ENCODE results near the gene KDSR. TPM values are rescaled to one million over a fixed set of nuclear protein-coding genes. Genes with fewer than 3 reads are reported as not detected.

Gene KDSR
- total and polyA plus RNA-seq, 2 experiments from 2014 or later: 26.5 to 50.7 TPM

- Histone ChIP-seq H3K4me3 (no peak overlapping the region), H3K27ac (no peak overlapping the region), H4K20me1 (ENCODE audit: insufficient read depth, poor library complexity, severe bottlenecking) (no peaks in the 10 kb centered on the region), H3K27me3 (no peaks in the 10 kb centered on the region), H3K9me2 (replicated peaks; ENCODE audit: insufficient read depth) (no peaks in the 10 kb centered on the region), H3K4me2 (no peak overlapping the region), H2AFZ (no peak overlapping the region), H3K9me3 (ENCODE audit: low read depth) (no peaks in the 10 kb centered on the region), H3K79me2 (no peaks in the 10 kb centered on the region), H3K4me1 (ENCODE audit: insufficient read depth) (no peaks in the 10 kb centered on the region), H3K36me3 (replicated peaks; ENCODE audit: insufficient read depth, low read depth) (no peaks in the 10 kb centered on the region)
- 94% methylated on average over 1 of the region's 1 CpG for WGBS (ENCODE audit: low lambda C conversion rate, missing lambda C conversion rate)
- no peak for DNase-seq (ENCODE audit: low spot score)
- TF ChIP-seq CTCF (IDR thresholded peaks at IDR 0.05; ENCODE audit: poor library complexity) (no peak), EZH2phosphoT487 (IDR thresholded peaks at IDR 0.05; ENCODE audit: low read depth, severe bottlenecking, unreplicated experiment) (no peak), EZH2 (IDR thresholded peaks at IDR 0.05; ENCODE audit: borderline replicate concordance) (no peak)
Measured at GRCh38 chr18:63395503-63395902, 28.5 kb upstream of the KDSR start.

- 97% methylated on average over 3 of the region's 3 CpGs for WGBS (ENCODE audit: low lambda C conversion rate, missing lambda C conversion rate)
- H3K27ac ChIP-seq: no peak overlapping the region
- H3K4me2 ChIP-seq: no peak overlapping the region
- H3K27me3 ChIP-seq: no peaks in the 10 kb centered on the region
- no peak overlapping the region for H3K4me3 ChIP-seq
- no peak for DNase-seq (ENCODE audit: low spot score)
- H3K36me3 ChIP-seq (replicated peaks; ENCODE audit: insufficient read depth, low read depth): no peaks in the 10 kb centered on the region
- no peaks in the 10 kb centered on the region for H3K9me3 ChIP-seq (ENCODE audit: low read depth)
- H4K20me1 ChIP-seq (ENCODE audit: insufficient read depth, poor library complexity, severe bottlenecking): no peaks in the 10 kb centered on the region
- H2AFZ ChIP-seq: no peak overlapping the region
- no peaks in the 10 kb centered on the region for H3K9me2 ChIP-seq (replicated peaks; ENCODE audit: insufficient read depth)
- TF ChIP-seq EZH2phosphoT487 (IDR thresholded peaks at IDR 0.05; ENCODE audit: low read depth, severe bottlenecking, unreplicated experiment) (no peak), CTCF (IDR thresholded peaks at IDR 0.05; ENCODE audit: poor library complexity) (no peak), EZH2 (IDR thresholded peaks at IDR 0.05; ENCODE audit: borderline replicate concordance) (no peak)
- H3K79me2 ChIP-seq: no peaks in the 10 kb centered on the region
- H3K4me1 ChIP-seq (ENCODE audit: insufficient read depth): no peaks in the 10 kb centered on the region
Measured at GRCh38 chr18:63394954-63395353, 27.9 kb upstream of the KDSR start.

GRCh38 chr18:63387861-63388260 lies 20.9 kb upstream of the KDSR start:
- no peaks in the 10 kb centered on the region for H3K79me2 ChIP-seq
- no peaks in the 10 kb centered on the region for H3K9me2 ChIP-seq (replicated peaks; ENCODE audit: insufficient read depth)
- no peak overlapping the region for H3K4me2 ChIP-seq
- WGBS (ENCODE audit: low lambda C conversion rate, missing lambda C conversion rate): 97% methylated on average over 4 of the region's 4 CpGs
- H3K27me3 ChIP-seq: no peaks in the 10 kb centered on the region
- H4K20me1 ChIP-seq (ENCODE audit: insufficient read depth, poor library complexity, severe bottlenecking): no peaks in the 10 kb centered on the region
- no peak overlapping the region for H3K4me3 ChIP-seq
- TF ChIP-seq EZH2 (IDR thresholded peaks at IDR 0.05; ENCODE audit: borderline replicate concordance) (no peak), EZH2phosphoT487 (IDR thresholded peaks at IDR 0.05; ENCODE audit: low read depth, severe bottlenecking, unreplicated experiment) (no peak), CTCF (IDR thresholded peaks at IDR 0.05; ENCODE audit: poor library complexity) (no peak)
- H3K9me3 ChIP-seq (ENCODE audit: low read depth): no peaks in the 10 kb centered on the region
- H3K27ac ChIP-seq: no peak overlapping the region
- H3K4me1 ChIP-seq (ENCODE audit: insufficient read depth): no peaks in the 10 kb centered on the region
- H2AFZ ChIP-seq: no peak overlapping the region
- no peaks in the 10 kb centered on the region for H3K36me3 ChIP-seq (replicated peaks; ENCODE audit: insufficient read depth, low read depth)
- no peak for DNase-seq (ENCODE audit: low spot score)

- Histone ChIP-seq H2AFZ (no peak overlapping the region), H3K4me2 (no peak overlapping the region), H3K9me2 (replicated peaks; ENCODE audit: insufficient read depth) (no peaks in the 10 kb centered on the region), H3K27me3 (no peaks in the 10 kb centered on the region), H3K4me1 (ENCODE audit: insufficient read depth) (no peaks in the 10 kb centered on the region), H3K36me3 (replicated peaks; ENCODE audit: insufficient read depth, low read depth) (no peaks in the 10 kb centered on the region), H3K9me3 (ENCODE audit: low read depth) (no peaks in the 10 kb centered on the region), H3K27ac (no peak overlapping the region), H3K79me2 (no peaks in the 10 kb centered on the region), H3K4me3 (no peak overlapping the region), H4K20me1 (ENCODE audit: insufficient read depth, poor library complexity, severe bottlenecking) (no peaks in the 10 kb centered on the region)
- TF ChIP-seq EZH2phosphoT487 (IDR thresholded peaks at IDR 0.05; ENCODE audit: low read depth, severe bottlenecking, unreplicated experiment) (no peak), CTCF (IDR thresholded peaks at IDR 0.05; ENCODE audit: poor library complexity) (no peak), EZH2 (IDR thresholded peaks at IDR 0.05; ENCODE audit: borderline replicate concordance) (no peak)
- WGBS (ENCODE audit: low lambda C conversion rate, missing lambda C conversion rate): 96% methylated on average over 3 of the region's 3 CpGs
- no peak for DNase-seq (ENCODE audit: low spot score)
Measured at GRCh38 chr18:63382843-63383242, 15.8 kb upstream of the KDSR start.
